ENCODE data around the gene POLD2. TPM values are rescaled to one million over a fixed set of nuclear protein-coding genes. Genes with fewer than 3 reads are reported as not detected.

POLD2 gene
- total RNA-seq, 1 donor: 120 TPM

- DNase-seq (ENCODE audit: low read depth in 2 of 3, low spot score in 2 of 3): no peak
These were observed 56.0 kb downstream of the POLD2 start for GRCh38 chr7:44067064-44067951.

- DNase-seq (ENCODE audit: low read depth in 2 of 3, low spot score in 2 of 3): no peak
These were observed 56.8 kb downstream of the POLD2 start for GRCh38 chr7:44066494-44067063.

GRCh38 chr7:44066111-44066460 is 57.3 kb downstream of the POLD2 start:
- no peak for DNase-seq (ENCODE audit: low read depth in 2 of 3, low spot score in 2 of 3)

GRCh38 chr7:44065431-44066110 is 57.8 kb downstream of the POLD2 start, which contains the start of gene PGAM2:
Gene PGAM2, minus strand, starts transcription at chr7:44065567. Its CDS starts 38 bp downstream, at chr7:44065529.
- peak in 1 of 3 donors; percentile 41 for DNase-seq (ENCODE audit: low read depth in 2 of 3, low spot score in 2 of 3)

GRCh38 chr7:44064791-44065430 is 58.4 kb downstream of the POLD2 start:
- DNase-seq (ENCODE audit: low read depth in 2 of 3, low spot score in 2 of 3): no peak

Small RNAs within 50 kb of the gene (small RNA-seq; reads per million reads assigned to genes)
- not detected for gene RNA5SP230

Other genes starting within 250 kb of the POLD2 start
- gene URGCP, start 217.0 kb downstream of the POLD2 start, total RNA-seq: 24.2 TPM
- gene UBE2D4, start 197.1 kb downstream of the POLD2 start, total RNA-seq: 12.9 TPM
- gene SPDYE1, start 125.7 kb downstream of the POLD2 start, total RNA-seq: not detected
- 125 TPM for gene DBNL, start 78.8 kb downstream of the POLD2 start, total RNA-seq
- gene PGAM2, start 58.0 kb downstream of the POLD2 start, total RNA-seq: 0.81 TPM
- 32.9 TPM for gene POLM, start 41.0 kb downstream of the POLD2 start, total RNA-seq
- gene AEBP1, start 19.2 kb downstream of the POLD2 start, total RNA-seq: 19.4 TPM
- gene MYL7, start 17.8 kb upstream of the POLD2 start, total RNA-seq: not detected
- gene GCK, start 65.9 kb upstream of the POLD2 start, total RNA-seq: 0.27 TPM
- 25.9 TPM for gene YKT6, start 77.4 kb upstream of the POLD2 start, total RNA-seq
- gene CAMK2B, start 202.0 kb upstream of the POLD2 start, total RNA-seq: under 0.01 TPM